KMS-11 (cell line): ENCODE measurements around the gene EFCAB6.

Experiments
- H2AFZ ChIP-seq: fragments of 200-600 bp; sonication (generic); 2 replicates; pipeline ENCODE4 v1.6.1; 2016; ENCODE audit warnings: antibody characterized with exemption, mixed run types, low read depth
- H3K27ac ChIP-seq: fragments of 200-600 bp; sonication (generic); 2 replicates; pipeline ENCODE4 v1.6.1; 2016; ENCODE audit warnings: mild to moderate bottlenecking, mixed run types
- H3K27me3 ChIP-seq: fragments of 200-600 bp; sonication (generic); 2 replicates; pipeline ENCODE4 v1.6.1; 2017; ENCODE audit warnings: mild to moderate bottlenecking, low read depth, mixed run types, moderate library complexity; ENCODE audit not compliant: insufficient read depth
- H3K36me3 ChIP-seq: fragments of 200-600 bp; sonication (generic); 2 replicates; pipeline ENCODE4 v1.6.1; 2017; ENCODE audit warnings: mild to moderate bottlenecking, mixed run types; ENCODE audit not compliant: insufficient read depth
- H3K4me1 ChIP-seq: fragments of 200-600 bp; sonication (generic); 2 replicates; pipeline ENCODE4 v1.6.1; 2016; ENCODE audit warnings: mild to moderate bottlenecking, low read depth, mixed run types; ENCODE audit not compliant: poor library complexity, severe bottlenecking
- H3K4me2 ChIP-seq: fragments of 200-600 bp; sonication (generic); 2 replicates; pipeline ENCODE4 v1.7.0; 2016; ENCODE audit warnings: mild to moderate bottlenecking, mixed run types
- H3K4me3 ChIP-seq: fragments of 200-600 bp; sonication (generic); IDR thresholded peaks from 2 replicates; pipeline ENCODE4 v1.6.1; 2017; ENCODE audit warnings: low read depth, low read length, mixed read lengths; ENCODE audit not compliant: insufficient read depth
- H3K79me2 ChIP-seq: fragments of 200-600 bp; sonication (generic); 2 replicates; pipeline ENCODE4 v1.6.1; 2016; ENCODE audit warnings: low read depth, mixed run types; ENCODE audit not compliant: insufficient read depth
- H3K9ac ChIP-seq: fragments of 200-600 bp; sonication (generic); 2 replicates; pipeline ENCODE4 v1.6.1; 2016; ENCODE audit warnings: mild to moderate bottlenecking, mixed run types
- H4K20me1 ChIP-seq: fragments of 200-600 bp; sonication (generic); 2 replicates; pipeline ENCODE4 v1.6.1; 2016; ENCODE audit warnings: mild to moderate bottlenecking, mixed run types; ENCODE audit not compliant: insufficient read depth
- TF ChIP-seq, protein P1 (sequence below): fragments of 200-600 bp; sonication (generic); conservative IDR thresholded peaks from 2 replicates; pipeline ENCODE4 v1.6.1; 2017; ENCODE audit warnings: low read depth, mild to moderate bottlenecking, antibody characterized with exemption, low read length, moderate library complexity, mixed read lengths

EFCAB6 gene

GRCh38 chr22:43737150-43737828 lies 74.8 kb downstream of the EFCAB6 start:
- H4K20me1 ChIP-seq, result no peaks in the 10 kb centered on the region
- no peak overlapping the region for H3K27ac ChIP-seq
- no peak overlapping the region for H3K4me3 ChIP-seq
- H3K79me2 ChIP-seq, result no peaks in the 10 kb centered on the region
- no peak overlapping the region for H3K9ac ChIP-seq
- TF ChIP-seq, protein P1, sequence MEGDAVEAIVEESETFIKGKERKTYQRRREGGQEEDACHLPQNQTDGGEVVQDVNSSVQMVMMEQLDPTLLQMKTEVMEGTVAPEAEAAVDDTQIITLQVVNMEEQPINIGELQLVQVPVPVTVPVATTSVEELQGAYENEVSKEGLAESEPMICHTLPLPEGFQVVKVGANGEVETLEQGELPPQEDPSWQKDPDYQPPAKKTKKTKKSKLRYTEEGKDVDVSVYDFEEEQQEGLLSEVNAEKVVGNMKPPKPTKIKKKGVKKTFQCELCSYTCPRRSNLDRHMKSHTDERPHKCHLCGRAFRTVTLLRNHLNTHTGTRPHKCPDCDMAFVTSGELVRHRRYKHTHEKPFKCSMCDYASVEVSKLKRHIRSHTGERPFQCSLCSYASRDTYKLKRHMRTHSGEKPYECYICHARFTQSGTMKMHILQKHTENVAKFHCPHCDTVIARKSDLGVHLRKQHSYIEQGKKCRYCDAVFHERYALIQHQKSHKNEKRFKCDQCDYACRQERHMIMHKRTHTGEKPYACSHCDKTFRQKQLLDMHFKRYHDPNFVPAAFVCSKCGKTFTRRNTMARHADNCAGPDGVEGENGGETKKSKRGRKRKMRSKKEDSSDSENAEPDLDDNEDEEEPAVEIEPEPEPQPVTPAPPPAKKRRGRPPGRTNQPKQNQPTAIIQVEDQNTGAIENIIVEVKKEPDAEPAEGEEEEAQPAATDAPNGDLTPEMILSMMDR, result no peak
- H3K36me3 ChIP-seq, result no peaks in the 10 kb centered on the region
- no peak overlapping the region for H3K4me2 ChIP-seq
- peaks cover 12% of the 10 kb centered on the region; the same call in 1 of the 2 replicates for H3K27me3 ChIP-seq
- no peak overlapping the region for H2AFZ ChIP-seq
- H3K4me1 ChIP-seq, result no peaks in the 10 kb centered on the region

DNA sequence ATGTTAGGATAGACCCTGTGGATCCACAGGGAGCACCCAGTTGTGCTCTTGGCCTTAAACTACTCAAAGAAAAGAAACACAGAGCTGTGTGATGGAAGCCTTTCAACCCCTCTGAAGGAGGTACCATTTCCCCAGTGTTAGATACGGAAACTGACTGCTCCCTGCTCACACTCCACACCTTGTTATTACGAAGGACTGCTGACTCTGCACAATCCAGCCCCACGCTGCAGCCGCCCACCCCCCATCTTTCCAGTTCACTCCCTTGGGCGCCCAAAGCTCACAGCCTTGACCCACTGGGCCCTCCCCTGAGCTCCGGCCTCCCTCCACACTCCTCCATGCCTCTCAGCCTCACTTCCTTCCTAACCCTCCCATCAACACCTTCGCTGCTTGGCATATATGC lies 75.5 kb downstream of the EFCAB6 start:
- 0 out of 2 replicates have a peak, but pooled peaks cover 9% of the 10 kb centered on the region for H3K27me3 ChIP-seq
- no peak overlapping the region for H3K9ac ChIP-seq
- H3K4me2 ChIP-seq, result no peak overlapping the region
- no peaks in the 10 kb centered on the region for H4K20me1 ChIP-seq
- no peak overlapping the region for H3K27ac ChIP-seq
- H3K4me1 ChIP-seq, result no peaks in the 10 kb centered on the region
- H3K4me3 ChIP-seq, result no peak overlapping the region
- TF ChIP-seq, protein P1, result no peak
- H3K79me2 ChIP-seq, result no peaks in the 10 kb centered on the region
- H3K36me3 ChIP-seq, result no peaks in the 10 kb centered on the region
- H2AFZ ChIP-seq, result no peak overlapping the region

DNA sequence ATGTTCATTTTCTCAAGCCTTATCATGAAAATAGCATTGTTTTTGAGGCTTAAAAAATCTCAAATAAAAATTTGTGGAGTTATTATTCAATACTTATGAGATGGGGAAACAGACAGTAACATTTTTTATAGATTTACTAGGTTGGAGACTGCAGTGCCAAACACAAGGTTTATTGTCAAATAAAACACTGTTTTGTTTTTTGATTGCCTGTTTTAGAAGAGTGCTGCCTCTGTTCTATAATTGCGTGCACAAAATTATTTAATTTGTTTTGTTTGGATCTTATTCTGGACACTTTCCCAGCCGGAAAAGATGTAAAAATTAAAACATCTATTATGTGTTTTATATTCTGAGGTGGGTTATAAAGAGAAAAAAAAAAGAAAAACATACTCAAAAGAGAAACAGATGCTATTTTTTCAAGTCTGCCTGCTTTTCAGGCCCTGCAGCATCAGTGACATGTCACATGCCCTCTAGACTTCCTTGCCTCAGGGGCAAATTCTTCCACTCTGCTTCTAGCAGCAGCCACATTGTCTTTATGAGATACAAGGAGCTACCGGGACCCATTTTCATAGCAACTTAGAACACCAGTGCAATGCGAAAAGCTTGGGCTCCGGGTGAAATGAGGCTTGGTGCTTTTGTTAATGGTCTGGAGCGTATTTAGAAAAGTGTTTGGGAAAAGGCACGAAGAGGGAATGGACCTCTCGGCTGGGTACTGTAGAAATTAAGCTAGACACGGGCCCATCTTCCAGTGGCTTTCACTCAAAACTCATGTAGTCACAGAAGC lies 77.5 kb downstream of the EFCAB6 start:
- Histone ChIP-seq H3K4me2 (no peak overlapping the region), H2AFZ (no peak overlapping the region), H3K27ac (no peak overlapping the region), H3K36me3 (no peaks in the 10 kb centered on the region), H4K20me1 (no peaks in the 10 kb centered on the region), H3K27me3 (0 out of 2 replicates have a peak, but pooled peaks cover 16% of the 10 kb centered on the region), H3K4me3 (no peak overlapping the region), H3K4me1 (no peaks in the 10 kb centered on the region), H3K79me2 (no peaks in the 10 kb centered on the region), H3K9ac (no peak overlapping the region)
- TF ChIP-seq, protein P1, result no peak

DNA sequence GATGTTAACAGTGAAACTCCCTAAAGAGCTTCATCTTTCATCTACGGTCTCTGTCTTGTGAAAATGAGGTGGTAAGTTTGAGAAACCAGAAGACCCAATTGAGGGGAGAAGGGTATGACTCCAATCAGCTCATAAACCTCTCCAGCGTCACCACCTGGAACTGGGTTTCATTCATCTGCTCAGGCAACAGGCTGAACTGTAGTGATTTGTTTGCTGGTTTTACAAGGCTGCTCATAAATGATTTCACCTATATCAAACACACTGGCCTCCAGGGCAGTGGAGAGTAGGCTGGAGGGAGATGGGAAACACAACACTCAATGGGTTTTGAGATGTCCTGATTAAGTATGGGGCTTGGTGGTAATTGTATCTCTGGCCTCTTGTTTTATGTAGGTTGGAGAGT lies 79.0 kb downstream of the EFCAB6 start:
- Histone ChIP-seq H3K4me3 (no peak overlapping the region), H2AFZ (no peak overlapping the region), H4K20me1 (no peaks in the 10 kb centered on the region), H3K36me3 (no peaks in the 10 kb centered on the region), H3K79me2 (no peaks in the 10 kb centered on the region), H3K27me3 (0 out of 2 replicates have a peak, but pooled peaks cover 16% of the 10 kb centered on the region), H3K4me2 (no peak overlapping the region), H3K9ac (no peak overlapping the region), H3K4me1 (no peaks in the 10 kb centered on the region), H3K27ac (no peak overlapping the region)
- TF ChIP-seq, protein P1, result no peak
